T-helper 2 cell (primary cell): ENCODE data around the gene CALCOCO2.

Experiments
- DNase-seq, 5 experiments: peaks; one replicate each; pipeline versions ENCODE4 v3.0.0 to v3.0.0-alpha.2; 2012 to 2022

Gene CALCOCO2

GRCh38 chr17:48873696-48874443, 43.0 kb downstream of the CALCOCO2 start:
- DNase-seq = no peak

- peak in 4 of 5 experiments; percentile 21 to 72 (median 41) for DNase-seq
These were observed 48.4 kb downstream of the CALCOCO2 start for GRCh38 chr17:48878920-48879898.

DNA sequence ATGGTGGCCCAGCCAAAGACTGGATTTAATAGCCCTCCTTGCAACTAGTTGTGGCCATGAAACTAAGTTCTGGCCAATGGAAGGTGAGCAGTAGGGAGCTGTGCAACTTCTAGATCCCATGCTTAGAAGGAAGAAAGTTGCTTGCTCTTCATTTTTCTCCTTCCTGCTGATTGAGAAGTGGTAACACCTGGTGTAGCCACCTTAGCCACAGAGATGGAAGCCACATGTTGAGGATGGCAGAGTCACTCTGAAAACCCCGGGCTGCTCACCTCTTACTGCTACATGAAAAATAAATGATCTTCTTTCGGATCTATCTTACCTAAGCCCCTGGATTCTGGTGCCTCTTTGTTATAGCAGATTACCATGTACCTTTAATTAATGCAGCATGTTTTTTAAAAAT, 51.4 kb downstream of the CALCOCO2 start:
- peak in 2 of 5 experiments; percentile 5 to 35 for DNase-seq

DNA sequence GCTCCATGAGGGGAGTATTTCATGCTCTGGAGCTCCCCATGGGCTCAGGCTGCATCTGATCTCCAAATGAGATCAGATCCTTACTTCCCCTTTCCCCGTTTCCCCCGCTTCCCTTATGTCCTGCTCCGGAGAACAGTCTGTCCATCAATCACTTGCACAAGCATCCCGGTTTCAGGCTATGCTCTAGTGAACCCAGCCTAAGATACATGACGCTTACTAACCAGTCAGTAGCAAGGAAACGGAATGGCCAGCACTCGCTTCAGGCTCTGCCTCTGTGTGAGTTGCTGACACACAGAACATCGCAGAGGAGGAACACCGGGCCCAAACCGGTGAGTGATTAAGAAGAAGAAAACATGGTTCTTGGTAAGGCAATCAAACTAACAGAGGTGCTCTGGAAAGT, 52.3 kb downstream of the CALCOCO2 start:
- no peak for DNase-seq

GRCh38 chr17:48890086-48890485, 59.3 kb downstream of the CALCOCO2 start:
- DNase-seq = no peak

DNA sequence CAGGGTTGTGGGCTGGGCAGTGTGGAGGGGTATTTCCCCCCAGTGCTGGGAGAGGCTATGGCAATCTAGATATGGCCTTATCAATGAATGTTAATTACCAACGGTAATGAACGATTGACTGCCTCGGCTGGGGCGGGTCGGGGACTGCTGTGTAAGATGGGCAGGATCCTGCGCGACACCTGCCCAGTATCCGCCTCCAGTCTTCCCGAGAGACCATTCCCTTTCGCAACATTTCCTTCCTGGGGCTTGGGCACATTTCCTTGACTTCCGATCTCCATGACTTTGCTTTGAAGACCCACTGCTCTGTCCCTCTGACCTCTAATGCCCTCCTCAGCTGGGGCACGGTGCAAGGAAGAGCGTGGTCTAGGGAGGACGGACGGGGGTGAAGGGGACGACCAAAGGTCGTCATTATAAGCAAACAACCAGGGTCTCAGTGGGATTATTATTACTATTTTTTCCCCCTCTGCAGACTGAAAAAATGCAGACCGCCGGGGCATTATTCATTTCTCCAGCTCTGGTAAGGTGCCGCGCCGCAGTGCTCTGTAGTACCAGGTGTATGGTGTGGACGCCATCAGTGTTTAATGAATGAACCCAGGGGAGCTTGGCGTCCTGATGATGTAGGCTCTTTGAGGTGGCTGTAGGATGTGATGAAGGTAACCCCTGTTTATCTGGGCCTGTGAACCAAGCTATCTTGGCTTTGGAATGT, 62.3 kb downstream of the CALCOCO2 start:
- peak in 1 of 5 experiments; percentile 7 for DNase-seq

GRCh38 chr17:48893646-48894508, 63.0 kb downstream of the CALCOCO2 start:
- DNase-seq = no peak

DNA sequence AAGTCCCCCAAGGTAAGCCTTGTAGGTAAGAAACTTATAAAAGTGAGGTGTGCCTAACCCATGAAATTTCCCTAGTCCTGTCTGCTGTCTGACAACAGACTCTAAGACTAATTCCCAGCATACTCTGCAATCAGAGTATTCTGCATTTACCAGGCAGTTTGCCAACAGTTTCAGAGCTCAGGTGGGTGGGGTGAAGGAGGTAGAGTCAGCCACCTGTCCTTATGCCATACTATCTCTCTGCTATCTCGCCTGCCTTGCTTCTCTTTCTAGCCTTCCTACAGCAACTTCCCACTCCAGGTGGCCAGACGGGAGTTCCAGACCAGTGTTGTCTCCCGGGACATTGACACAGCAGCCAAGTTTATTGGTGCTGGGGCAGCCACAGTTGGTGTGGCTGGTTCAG, 64.1 kb downstream of the CALCOCO2 start:
- no peak for DNase-seq

DNA sequence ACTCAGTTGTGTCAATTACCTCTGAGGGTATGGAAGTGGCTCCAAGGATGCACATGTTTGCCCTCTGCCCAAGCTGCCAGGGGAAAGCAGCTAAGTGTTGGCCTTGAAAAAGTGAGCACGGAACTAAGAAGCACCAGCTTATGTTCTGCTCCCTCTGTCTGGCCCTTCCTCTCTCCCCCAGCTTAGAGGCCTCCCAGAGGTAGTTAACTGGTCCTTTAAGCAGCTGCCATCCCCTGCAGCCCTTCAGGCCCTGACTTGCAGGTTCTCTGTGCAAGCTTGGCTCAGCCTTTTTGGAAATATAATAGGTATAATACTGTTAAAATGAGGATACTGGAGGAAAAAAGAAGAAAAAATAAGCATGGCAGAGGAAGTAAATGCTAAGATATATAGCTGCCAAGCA, 70.4 kb downstream of the CALCOCO2 start:
- no peak for DNase-seq

DNA sequence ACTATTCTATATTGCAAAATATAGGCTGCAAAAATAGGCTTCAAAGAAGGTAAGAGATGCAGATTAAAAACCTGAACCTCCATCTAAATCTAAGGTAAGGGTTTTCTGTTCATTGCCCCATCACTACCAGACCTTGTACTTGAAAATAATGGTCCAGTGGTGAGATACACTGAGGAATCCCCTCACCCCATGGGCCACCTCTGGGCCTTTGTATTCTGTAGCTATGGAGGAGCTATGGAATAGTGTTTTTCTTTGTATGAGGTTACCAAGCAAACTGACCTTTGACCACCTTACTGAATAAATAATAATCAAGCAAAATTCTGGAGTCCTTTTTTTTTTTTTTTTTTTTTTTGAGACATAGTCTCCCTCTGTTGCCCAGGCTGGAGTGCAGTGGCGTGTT, 72.6 kb downstream of the CALCOCO2 start:
- DNase-seq = no peak

- DNase-seq = no peak
These were observed 73.6 kb downstream of the CALCOCO2 start for GRCh38 chr17:48904428-48904827.

- no peak for DNase-seq
These were observed 75.2 kb downstream of the CALCOCO2 start for GRCh38 chr17:48905987-48906515.

DNA sequence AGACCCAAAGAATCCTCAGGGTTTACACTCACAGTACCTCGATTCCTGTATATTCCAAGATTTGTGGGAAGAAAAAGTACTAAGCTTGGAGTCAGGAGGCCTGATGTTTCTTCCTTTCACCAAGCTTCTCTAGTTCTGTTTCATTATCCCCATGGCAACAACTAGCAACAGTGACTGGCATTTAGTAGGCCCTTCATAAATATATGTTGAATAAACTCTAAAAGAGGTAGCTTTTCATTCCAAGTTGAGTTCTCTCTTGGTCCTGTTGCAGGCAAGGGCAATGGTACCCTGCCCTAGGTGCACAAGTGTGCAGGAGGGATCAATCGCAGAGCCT, 76.8 kb downstream of the CALCOCO2 start:
- peak in 1 of 5 experiments; percentile 51 for DNase-seq

DNA sequence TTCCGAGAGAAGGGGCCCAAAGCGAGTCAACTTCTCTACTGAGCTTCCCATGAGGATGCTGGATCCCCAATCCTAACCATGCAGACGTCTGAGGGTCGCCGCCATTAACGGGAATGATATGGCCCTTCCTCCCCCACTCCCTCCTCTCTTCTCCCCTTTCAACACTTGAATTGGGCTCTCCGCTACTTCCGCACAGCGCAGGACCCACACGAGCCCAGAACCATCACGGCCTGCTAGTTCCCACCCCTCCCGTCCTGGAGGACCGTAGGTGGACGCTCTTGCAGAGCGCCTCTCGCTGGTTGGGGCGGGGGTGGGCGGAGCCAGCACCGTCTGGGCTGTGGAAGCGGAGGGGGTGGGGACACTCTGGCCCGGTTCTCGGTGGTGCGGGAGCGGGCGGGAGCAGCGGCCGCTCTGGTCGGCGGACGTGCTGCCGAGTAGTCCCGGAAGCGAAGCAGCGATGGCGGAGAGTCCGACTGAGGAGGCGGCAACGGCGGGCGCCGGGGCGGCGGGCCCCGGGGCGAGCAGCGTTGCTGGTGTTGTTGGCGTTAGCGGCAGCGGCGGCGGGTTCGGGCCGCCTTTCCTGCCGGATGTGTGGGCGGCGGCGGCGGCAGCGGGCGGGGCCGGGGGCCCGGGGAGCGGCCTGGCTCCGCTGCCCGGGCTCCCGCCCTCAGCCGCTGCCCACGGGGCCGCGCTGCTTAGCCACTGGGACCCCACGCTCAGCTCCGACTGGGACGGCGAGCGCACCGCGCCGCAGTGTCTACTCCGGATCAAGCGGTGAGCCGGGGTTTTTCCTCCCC, 77.4 kb downstream of the CALCOCO2 start, which contains the start of gene UBE2Z:
Gene UBE2Z, plus strand, starts transcription at position 361 of the 797 bp plus-strand sequence. Its CDS starts 97 bp downstream, at position 458.
- peak; percentile 67 to 96 (median 80) for DNase-seq

- DNase-seq = peak; percentile 67 to 93 (median 79)
These were observed 78.1 kb downstream of the CALCOCO2 start for GRCh38 chr17:48908853-48909394.

- no peak for DNase-seq
These were observed 78.9 kb downstream of the CALCOCO2 start for GRCh38 chr17:48909783-48910182.

GRCh38 chr17:48910370-48910769, 79.5 kb downstream of the CALCOCO2 start:
- DNase-seq = no peak

DNA sequence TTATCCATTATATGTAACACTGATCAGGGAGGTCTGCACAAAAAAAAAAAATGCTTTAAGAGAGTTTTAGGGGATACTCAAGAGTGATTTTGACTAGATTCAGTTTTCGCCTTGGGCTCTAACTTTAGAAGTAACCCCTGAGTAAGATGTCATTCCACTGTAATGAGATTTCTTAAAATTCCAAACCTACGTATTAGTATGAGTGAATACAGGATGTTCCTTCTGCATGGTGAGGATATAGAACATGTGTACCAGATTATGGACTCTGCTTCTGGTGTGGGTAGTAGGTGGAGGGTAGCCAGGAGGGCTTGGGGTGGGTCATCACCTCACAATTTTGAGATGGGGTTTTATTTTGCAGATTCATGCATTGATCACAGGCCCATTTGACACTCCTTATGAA, 81.6 kb downstream of the CALCOCO2 start:
- no peak for DNase-seq
